Stomach (tissue), 9 donors: Measurements from ENCODE around the gene ANKRD42. TPM values are rescaled to one million over a fixed set of nuclear protein-coding genes. Genes with fewer than 3 reads are reported as not detected.

ENCODE experiments used
- DNase-seq, 2 donors: peaks; one replicate each; pipeline versions ENCODE4 v3.0.0 to v3.0.0-alpha.2; 2013 to 2019
- H3K27ac ChIP-seq, 5 donors: fragments of 200-600 bp in 4 of 5; sonication (generic) in 4 of 5; one replicate each; pipeline ENCODE4 v1.5.1; 2013 to 2019; ENCODE audit warnings: mild to moderate bottlenecking in 1 of 5, moderate library complexity in 1 of 5
- H3K27me3 ChIP-seq, 3 donors: fragments of 200-600 bp; sonication (generic); one replicate each; pipeline ENCODE4 v1.5.1; 2017 to 2019; ENCODE audit warnings: mixed run types in 1 of 3
- H3K36me3 ChIP-seq, 4 donors: fragments of 200-600 bp; sonication (generic); 1 replicate in 3 of 4; 2 replicates in 1 of 4; pipeline ENCODE4 v1.5.1; 2016 to 2019
- H3K4me1 ChIP-seq, 4 donors: fragments of 200-600 bp; sonication (generic); one replicate each; pipeline ENCODE4 v1.5.1; 2016 to 2019
- H3K4me3 ChIP-seq, 4 donors: fragments of 200-600 bp; sonication (generic) in 3 of 4; one replicate each; pipeline ENCODE4 v1.5.1; 2016 to 2019; ENCODE audit warnings: mild to moderate bottlenecking in 1 of 4
- H3K9me3 ChIP-seq, 4 donors: fragments of 200-600 bp; sonication (generic); one replicate each; pipeline ENCODE4 v1.5.1; 2016 to 2019
- EP300 ChIP-seq: sonication (generic); formaldehyde crosslinking; IDR thresholded peaks from one replicate; pipeline ENCODE4 v1.6.1; 2017; ENCODE audit warnings: antibody characterized with exemption
- POLR2A ChIP-seq, 4 donors: fragments of 450-650 bp; IDR thresholded peaks; one replicate each; pipeline ENCODE4 v1.6.1; 2016; ENCODE audit warnings: antibody characterized with exemption in 4 of 4, control low read depth in 2 of 4, mild to moderate bottlenecking in 1 of 4, moderate library complexity in 1 of 4
- POLR2AphosphoS5 ChIP-seq, 3 donors: sonication (generic); formaldehyde crosslinking; IDR thresholded peaks; one replicate each; pipeline ENCODE4 v1.6.1; 2016; ENCODE audit warnings: antibody characterized with exemption in 3 of 3
- WGBS, 5 donors: extraction: QIAGEN DNeasy Blood & Tissue Kit in 3 of 5; methylation state at CpG; one replicate each; pipeline versions ENCODE4 v1.1.5 to v1.1.7; 2013 to 2018; 5-methylcytosine and 5-hydroxymethylcytosine counted together
- intact Hi-C: fragments of 100-400 bp; cut with DNase I; formaldehyde crosslinking; loops from one replicate; pipeline ENCODE4 v1.15.1; 2023; ENCODE audit warnings: low total_unique reads
- polyA plus RNA-seq, 3 donors: library from polyadenylated mRNA; stranded (reverse); fragments of 200-250 nt; gene quantifications; one replicate each; pipeline ENCODE4 v1.2.3, GENCODE V29; 2013
- total RNA-seq, 5 donors: library from RNA; depleted of rRNA; stranded (reverse); fragments of >200 nt; gene quantifications; one replicate each; pipeline versions ENCODE4 v1.1.0 to v1.2.3, GENCODE V29; 2014 to 2016
- TF ChIP-seq, protein P1 (sequence below), 7 experiments: fragments of 450-650 bp in 4 of 7; fragments of 200-600 bp in 3 of 7; sonication (generic) in 3 of 7; IDR thresholded peaks; one replicate each; pipeline ENCODE4 v1.5.1; 2016 to 2019; ENCODE audit warnings: antibody characterized with exemption in 7 of 7, control low read depth in 2 of 7, mild to moderate bottlenecking in 1 of 7
- donor health status: healthy with polysubstance abuse.
- donor health status: Bipolar disorder and iron deficiency.
- donor health status: healthy.

ANKRD42 gene
- total and polyA plus RNA-seq, 8 donors, result 0.87 to 21.0 (median 4.9) TPM

DNA sequence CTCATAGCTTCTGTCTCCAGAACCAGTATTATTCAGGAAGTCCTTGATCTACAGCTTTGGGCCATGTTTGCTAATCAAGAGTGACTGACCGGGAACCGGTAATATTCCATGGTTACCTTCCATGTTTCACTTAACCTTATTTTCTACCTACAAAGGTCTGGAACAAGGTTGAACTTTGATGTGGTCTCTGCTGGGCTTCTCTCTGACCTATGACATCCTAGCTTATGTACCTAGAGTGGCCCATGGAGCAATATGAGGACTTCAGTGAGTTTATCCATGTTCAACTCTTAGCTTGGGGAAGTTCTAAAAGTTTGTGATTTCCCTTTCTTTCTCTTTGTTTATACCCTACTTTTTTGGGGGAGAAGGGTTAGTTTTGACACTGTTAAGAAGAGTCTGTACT lies 59.4 kb downstream of the ANKRD42 start:
- intact Hi-C loops, result loop anchor here (5.0 kb wide), 1 partner anchor 346 kb away; no protein-coding TSS in a partner anchor
- 81 to 97% (median 90%) methylated on average over 2 of the region's 2 CpGs for WGBS, 5 donors

GRCh38 chr11:83255366-83255765 lies 61.9 kb downstream of the ANKRD42 start:
- no peak for DNase-seq
- Histone ChIP-seq H3K4me3 (no peak overlapping the region), H3K36me3 (peaks cover 0 to 37% (median 26%) of the 10 kb centered on the region in 4 donors), H3K4me1 (peaks cover 0 to 12% (median 2%) of the 10 kb centered on the region in 4 donors), H3K27ac (no peak overlapping the region), H3K9me3 (no peaks in the 10 kb centered on the region), H3K27me3 (no peaks in the 10 kb centered on the region)
- TF ChIP-seq, protein P1, sequence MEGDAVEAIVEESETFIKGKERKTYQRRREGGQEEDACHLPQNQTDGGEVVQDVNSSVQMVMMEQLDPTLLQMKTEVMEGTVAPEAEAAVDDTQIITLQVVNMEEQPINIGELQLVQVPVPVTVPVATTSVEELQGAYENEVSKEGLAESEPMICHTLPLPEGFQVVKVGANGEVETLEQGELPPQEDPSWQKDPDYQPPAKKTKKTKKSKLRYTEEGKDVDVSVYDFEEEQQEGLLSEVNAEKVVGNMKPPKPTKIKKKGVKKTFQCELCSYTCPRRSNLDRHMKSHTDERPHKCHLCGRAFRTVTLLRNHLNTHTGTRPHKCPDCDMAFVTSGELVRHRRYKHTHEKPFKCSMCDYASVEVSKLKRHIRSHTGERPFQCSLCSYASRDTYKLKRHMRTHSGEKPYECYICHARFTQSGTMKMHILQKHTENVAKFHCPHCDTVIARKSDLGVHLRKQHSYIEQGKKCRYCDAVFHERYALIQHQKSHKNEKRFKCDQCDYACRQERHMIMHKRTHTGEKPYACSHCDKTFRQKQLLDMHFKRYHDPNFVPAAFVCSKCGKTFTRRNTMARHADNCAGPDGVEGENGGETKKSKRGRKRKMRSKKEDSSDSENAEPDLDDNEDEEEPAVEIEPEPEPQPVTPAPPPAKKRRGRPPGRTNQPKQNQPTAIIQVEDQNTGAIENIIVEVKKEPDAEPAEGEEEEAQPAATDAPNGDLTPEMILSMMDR (IDR thresholded peaks at IDR 0.05), result no peak
- TF ChIP-seq POLR2AphosphoS5 (IDR thresholded peaks at IDR 0.05) (no peak), POLR2A (IDR thresholded peaks at IDR 0.05) (no peak), EP300 (no peak)
- 82 to 89% (median 85%) methylated on average over 3 of the region's 3 CpGs for WGBS, 5 donors
- intact Hi-C loops, result no loop called here

More for the DNA sequence above, 59.4 kb downstream of the ANKRD42 start:
- Histone ChIP-seq H3K27ac (no peak overlapping the region), H3K4me1 (peaks cover 0 to 19% (median 2%) of the 10 kb centered on the region in 4 donors), H3K27me3 (no peaks in the 10 kb centered on the region), H3K9me3 (no peaks in the 10 kb centered on the region), H3K36me3 (peaks cover 0 to 13% (median 10%) of the 10 kb centered on the region in 4 donors), H3K4me3 (no peak overlapping the region)
- no peak for DNase-seq
- TF ChIP-seq, protein P1 (IDR thresholded peaks at IDR 0.05), result no peak
- TF ChIP-seq POLR2A (IDR thresholded peaks at IDR 0.05), result no peak
- TF ChIP-seq EP300, result no peak
- no peak for TF ChIP-seq POLR2AphosphoS5 (IDR thresholded peaks at IDR 0.05)

DNA sequence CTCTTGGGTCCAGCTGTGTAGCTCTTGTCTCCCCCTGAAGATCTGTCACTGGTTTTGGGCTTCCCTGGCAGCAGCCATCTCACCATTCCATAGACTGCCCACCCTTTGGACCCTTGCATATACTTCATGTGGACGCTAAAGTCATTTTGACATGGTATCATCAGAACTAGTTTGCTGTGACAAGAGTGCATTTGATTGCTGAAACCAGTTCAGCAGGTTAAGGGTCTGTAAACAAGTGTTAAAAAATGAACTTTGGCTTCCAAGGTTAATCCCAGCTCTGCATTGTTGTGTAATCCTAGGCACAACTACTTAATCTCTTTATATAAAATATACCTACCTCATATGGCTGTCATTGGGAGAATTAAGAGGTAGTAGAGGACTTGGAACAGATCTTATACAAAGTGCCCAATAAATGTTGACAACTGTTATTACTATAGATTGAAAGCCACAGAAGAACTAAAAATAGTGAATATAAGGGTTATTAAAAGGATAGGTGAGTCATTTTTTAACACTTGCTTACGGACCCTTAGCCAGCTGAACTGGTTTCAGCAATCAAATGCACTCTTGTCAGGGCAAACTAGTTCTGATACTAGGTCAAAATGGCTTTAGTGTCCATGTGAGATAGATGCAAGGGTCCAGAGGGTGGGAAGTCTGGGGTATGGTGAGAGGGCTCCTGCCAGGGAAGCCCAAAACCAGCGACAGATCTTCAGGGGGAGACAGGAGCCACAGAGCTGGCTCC lies 63.3 kb downstream of the ANKRD42 start:
- intact Hi-C loops, result no loop called here
- peak overlapping the region in 1 of 5 donors; percentile 2 for H3K27ac ChIP-seq
- no peak overlapping the region for H3K4me3 ChIP-seq
- TF ChIP-seq, protein P1 (IDR thresholded peaks at IDR 0.05), result no peak
- no peak for TF ChIP-seq POLR2AphosphoS5 (IDR thresholded peaks at IDR 0.05)
- no peak for TF ChIP-seq EP300
- no peak for TF ChIP-seq POLR2A (IDR thresholded peaks at IDR 0.05)
- no peaks in the 10 kb centered on the region for H3K27me3 ChIP-seq
- peaks cover 0 to 12% (median 2%) of the 10 kb centered on the region in 4 donors for H3K4me1 ChIP-seq
- H3K36me3 ChIP-seq, result peaks cover 3 to 51% (median 39%) of the 10 kb centered on the region in 4 donors
- 45 to 76% (median 57%) methylated on average over 3 of the region's 3 CpGs for WGBS, 5 donors
- no peaks in the 10 kb centered on the region for H3K9me3 ChIP-seq
- peak in 1 of 2 donors; percentile 27 for DNase-seq

- intact Hi-C loops, result no loop called here
- Histone ChIP-seq H3K27ac (peak overlapping the region in 1 of 5 donors; percentile 2), H3K4me3 (no peak overlapping the region), H3K4me1 (peaks cover 0 to 12% (median 2%) of the 10 kb centered on the region in 4 donors), H3K36me3 (peaks cover 3 to 56% (median 48%) of the 10 kb centered on the region in 4 donors), H3K9me3 (no peaks in the 10 kb centered on the region), H3K27me3 (no peaks in the 10 kb centered on the region)
- WGBS, 5 donors, result 80 to 99% (median 84%) methylated on average over 3 of the region's 3 CpGs
- TF ChIP-seq EP300 (no peak), POLR2A (IDR thresholded peaks at IDR 0.05) (no peak), POLR2AphosphoS5 (IDR thresholded peaks at IDR 0.05) (no peak)
- TF ChIP-seq, protein P1 (IDR thresholded peaks at IDR 0.05), result no peak
- no peak for DNase-seq
Measured at GRCh38 chr11:83257761-83258168, 64.3 kb downstream of the ANKRD42 start.
